GM18520 (cell line): Measurements from ENCODE around the gene OXNAD1.

ENCODE experiments used
- ATAC-seq: cut with Tn5 transposase; IDR thresholded peaks from one replicate; pipeline ENCODE4 v1.9.1; 2021; ENCODE audit not compliant: unreplicated experiment

OXNAD1 gene, protein sequence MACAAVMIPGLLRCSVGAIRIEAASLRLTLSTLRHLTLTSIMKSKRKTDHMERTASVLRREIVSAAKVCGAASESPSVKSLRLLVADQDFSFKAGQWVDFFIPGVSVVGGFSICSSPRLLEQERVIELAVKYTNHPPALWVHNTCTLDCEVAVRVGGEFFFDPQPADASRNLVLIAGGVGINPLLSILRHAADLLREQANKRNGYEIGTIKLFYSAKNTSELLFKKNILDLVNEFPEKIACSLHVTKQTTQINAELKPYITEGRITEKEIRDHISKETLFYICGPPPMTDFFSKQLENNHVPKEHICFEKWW

DNA sequence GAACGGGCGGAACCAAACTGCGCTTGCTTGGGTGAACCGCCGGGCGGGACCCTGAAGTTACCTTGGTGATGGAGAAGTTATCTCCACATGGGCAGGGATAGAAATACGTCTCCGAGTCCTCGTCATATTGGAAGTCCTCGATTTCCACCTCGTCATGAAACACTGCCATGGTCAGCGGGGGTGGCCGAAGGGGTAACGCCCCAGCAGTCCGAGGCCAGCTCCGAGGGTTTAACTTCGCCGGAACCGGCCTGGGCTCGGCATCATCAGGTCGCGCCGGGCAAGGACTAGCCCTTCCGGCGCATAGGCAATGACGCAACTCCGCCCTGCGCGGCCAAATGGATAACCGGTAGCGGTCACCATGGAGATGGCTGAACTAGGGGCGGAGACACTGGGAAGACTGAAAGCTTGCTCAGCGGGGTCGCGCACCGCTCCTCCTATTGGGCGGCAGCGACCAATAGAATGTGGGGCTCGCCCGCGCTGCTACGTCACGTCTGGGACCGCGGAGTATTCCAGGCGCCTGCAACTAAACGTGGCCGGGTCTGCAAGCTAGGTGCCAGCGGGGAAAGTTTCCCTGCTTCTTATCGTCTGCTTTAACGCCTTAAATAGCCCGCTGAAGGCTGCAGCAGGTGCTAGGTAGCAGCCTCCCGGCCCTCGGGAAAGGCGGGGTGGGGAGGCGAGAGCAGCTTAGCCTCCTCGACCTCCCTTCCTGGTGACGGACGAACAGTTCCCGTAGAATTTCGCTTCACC is at the start of gene OXNAD1, which contains the start of gene DPH3:
OXNAD1 (plus strand) TSS at position 505 of the 747 bp plus-strand sequence. CDS start 5,741 bp downstream, outside the sequence.
DPH3 (minus strand) TSS at position 236 of the 747 bp plus-strand sequence; CDS start at position 169, 67 bp downstream.
- peak; percentile 98 for ATAC-seq

DNA sequence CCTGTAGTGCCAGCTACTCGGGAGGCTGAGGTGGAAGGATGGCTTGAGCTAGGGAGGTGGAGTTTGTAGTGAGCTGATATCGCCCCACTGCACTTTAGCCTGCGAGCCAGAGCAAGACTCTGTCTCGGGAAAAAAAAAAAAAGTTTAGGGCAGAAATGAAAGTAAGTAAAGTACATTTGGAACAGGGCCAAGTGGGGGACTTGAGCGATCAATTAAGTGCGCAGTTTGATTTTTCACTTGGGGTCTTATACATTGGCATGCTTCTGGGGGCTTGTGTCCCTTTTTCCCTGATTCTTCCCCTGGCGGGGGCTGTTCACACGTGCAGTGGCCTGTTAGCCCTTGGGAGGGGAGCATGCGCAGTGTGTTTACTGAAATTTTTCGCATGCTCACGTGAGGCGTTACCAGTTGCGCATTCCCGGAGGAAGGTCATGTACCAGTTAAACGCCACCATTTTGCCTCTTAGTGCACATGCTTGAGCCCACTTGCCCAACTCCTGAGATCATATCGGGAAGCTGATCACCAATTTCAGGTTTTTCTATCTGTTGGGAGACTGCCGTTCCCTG is 48.6 kb upstream of the OXNAD1 start:
- ATAC-seq: no peak

DNA sequence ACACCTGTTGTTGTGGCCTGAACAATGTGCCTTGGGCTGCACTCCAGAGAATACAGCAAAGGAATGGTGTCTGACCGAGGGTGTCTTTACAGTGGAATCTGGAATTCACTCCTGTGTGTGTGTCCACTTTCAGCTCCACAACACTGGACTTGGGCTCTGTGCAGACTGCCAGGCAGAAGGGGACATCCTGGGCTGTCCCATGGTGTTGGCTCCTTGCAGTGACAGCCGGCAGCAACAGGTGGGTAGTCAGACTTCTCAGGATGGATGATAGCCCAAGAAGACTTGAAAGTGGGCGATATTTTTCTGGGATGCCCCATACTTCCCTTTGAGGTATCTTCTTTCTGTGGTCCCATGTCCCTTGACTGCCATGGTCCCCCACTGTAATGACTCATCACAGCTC is 45.2 kb upstream of the OXNAD1 start:
- no peak for ATAC-seq

DNA sequence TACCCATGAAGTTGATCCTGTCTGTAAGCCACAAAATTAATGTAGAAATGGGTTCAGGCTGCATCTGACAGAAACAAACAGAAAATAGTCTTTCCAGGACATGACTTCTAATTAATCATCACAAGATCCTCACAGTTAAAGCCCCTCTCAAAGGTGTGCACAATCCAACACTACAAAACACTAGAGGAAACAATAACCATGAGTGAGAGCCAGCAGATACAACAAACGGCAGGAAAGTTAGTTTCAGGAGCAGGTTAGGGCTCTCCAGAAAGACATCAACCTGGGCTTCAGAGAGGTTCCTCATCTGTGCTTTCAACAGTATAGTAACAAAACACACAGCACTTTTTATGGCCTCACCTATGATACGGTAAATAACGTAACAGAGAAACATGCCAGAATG is 43.0 kb upstream of the OXNAD1 start:
- no peak for ATAC-seq

DNA sequence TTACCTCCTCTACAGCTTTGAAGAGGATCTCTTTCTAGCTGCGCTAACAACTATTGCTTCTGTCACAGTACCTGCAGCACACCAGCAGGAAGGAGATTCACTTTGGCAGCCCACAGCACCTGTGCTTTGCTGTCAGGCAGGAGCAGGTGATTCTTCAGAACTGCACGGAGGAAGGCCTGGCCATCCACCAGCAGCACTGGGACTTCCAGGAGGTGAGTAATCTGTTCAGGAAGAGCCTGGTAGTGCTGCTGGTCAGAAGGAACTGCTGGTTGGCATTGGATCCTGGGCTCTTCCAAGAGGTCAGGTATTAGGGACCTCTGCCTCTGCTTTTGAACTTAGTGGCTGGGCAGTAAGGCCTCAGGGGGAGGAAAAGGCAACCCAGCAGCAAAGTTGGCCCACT is 42.5 kb upstream of the OXNAD1 start:
- ATAC-seq: no peak

DNA sequence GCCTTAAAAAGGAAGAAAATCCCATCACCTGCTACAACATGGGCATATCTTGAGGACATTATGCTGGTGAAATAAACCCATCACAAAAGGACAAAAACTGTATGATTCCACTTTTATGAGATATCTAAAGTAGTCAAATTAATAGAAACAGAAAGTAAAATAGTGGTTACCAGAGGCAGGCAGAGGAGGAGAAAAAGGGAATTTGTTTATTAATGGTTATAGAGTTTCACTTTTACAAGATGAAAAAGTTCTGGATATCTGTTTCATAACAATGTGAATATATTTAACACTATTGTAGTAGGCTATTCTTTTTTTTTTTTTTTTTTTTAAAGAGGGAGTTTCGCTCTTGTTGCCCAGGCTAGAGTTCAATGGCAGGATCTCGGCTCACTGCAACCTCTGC is 40.7 kb upstream of the OXNAD1 start:
- ATAC-seq: no peak

DNA sequence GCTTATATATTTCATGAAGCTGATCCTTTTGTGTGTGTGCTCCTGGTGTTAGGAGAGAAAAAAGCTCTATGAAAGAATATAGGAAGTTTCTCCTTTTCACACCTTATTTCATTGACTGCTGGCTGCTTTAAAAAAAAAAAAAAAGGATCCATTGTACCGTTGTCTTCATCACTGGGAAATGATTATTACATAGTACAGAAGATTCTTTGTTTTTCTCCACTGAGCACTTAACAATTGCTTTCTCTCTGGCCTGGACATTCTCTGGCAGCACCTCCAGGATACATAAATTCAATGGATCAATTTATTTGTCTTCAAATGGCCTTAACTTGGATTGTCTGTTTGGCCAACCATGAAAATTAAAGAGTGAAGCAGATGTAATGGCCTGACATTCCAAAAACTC is 37.4 kb upstream of the OXNAD1 start:
- ATAC-seq: no peak

DNA sequence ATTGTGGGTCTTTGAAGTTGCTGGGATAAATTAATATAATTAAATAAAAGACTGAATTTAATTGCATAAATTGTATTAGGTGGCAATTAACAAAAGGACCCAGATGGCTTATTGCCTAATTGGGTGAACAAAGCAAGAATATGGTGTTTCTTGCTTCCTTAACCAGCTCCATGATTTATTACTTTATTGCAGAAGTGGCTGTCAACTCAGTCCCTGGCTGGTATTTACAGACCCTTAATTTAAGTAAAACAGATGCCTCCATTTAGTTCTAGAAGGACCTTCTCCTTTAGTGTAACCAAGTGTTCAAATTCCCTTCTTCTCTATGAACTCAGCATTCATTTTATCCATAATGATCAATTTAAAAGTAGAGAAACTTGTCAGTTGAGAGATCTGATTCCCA is 35.3 kb upstream of the OXNAD1 start:
- ATAC-seq: no peak

DNA sequence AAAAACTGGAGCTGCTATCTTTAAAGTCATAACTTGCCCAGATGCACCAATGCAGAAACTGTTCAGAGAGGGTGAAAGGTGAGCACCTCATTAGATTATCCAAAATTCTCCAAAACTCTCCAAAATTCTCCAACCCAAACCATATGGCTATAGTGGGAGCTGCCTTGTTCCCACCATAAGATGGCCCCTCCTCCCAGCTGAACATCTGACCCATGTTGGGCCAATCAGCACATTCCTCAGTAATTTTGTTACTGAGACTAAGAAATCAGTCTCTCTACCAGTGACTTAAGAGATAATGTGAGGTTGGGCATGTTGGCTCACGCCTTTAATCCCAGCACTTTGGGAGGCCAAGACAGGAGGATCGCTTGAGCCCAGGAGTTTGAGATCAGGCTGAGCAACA is 33.0 kb upstream of the OXNAD1 start:
- ATAC-seq: no peak

DNA sequence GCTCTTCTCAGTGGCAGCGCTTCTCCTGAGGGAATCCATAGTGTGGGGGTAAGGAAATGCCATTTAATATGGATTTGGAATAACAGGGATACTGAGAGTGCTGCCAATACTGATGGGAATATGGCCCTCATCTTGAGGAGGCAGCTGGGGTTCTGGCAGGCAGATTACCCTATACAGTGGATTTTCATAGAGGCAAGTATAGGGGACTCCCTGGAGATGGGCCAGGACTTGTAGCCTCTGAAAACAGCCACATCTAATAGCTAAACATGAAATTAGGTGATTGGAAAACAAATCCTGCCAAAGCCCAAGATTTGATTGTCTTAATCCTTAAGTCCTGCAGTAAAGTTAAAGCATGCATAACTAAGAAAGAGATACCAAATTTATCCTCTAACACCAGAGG is 31.2 kb upstream of the OXNAD1 start:
- no peak for ATAC-seq

DNA sequence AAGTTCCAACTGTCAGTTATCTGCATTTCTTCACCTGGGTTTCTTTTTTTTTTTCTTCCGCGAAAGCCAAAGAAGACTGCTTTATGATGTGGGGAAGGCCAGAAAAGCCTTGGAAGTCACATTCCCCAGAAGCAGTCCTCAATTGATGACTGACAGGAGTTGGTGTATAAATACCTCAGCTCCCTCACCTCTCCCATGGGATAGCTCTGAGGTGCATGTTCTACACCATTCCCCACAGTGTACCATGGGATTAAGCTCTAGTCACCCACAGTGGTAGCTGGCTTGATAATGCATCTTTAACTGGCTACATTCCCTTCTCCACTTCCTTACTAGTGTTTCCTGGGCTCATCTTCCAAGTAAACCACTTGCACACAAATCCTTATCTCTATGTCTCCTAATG is 30.7 kb upstream of the OXNAD1 start:
- no peak for ATAC-seq

DNA sequence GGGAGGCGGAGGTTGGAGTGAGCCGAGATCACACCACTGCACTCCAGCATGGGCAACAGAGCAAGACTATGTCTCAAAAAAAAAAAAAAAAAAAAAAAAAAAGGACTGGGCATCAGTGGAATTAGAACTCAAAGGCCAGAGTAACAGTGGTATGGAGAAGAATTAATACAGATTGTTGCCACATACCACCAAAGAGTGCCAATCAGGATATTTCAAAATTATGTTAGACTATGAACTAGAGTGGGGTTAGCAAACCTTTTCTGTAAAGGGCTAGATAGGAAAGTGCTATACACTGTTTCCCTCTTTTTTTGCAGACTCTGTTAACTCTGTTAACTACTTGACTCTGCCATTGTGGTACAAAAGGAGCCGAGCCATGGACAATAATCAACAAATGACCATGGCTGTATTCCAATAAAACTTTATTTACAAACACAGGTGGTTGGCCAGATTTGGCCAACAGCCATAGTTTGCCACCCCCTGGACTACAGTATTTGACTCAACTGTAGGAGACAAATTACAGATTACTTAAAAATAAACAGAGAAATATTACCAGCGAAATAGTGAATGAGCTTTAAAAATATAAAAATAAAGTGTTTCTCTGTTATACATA is 28.9 kb upstream of the OXNAD1 start:
- no peak for ATAC-seq

DNA sequence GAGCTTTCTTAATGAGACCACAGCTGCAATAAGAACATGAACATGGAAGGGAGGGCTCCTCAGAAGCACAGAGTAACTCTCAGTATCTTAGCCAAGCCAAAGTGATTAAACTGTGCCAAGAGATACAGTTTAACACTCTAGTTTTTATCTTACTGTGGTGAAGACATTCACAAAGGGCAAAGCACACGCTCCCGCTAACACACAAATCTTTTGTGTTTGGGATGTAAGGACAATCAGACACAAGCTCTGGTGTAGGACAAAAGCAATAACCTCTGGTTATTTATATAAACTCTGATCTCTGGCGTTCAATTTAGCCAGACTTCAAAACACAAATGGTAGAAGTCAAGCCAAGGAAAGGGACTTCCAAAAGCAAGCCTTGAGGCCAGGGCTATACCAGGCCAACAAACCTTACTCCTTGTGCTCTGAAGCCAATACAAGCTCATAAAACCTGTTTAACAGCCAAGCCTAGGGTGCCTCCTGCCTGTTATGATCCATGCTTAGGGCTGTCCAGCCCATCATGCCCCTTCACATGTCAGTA is 28.1 kb upstream of the OXNAD1 start:
- ATAC-seq: no peak

DNA sequence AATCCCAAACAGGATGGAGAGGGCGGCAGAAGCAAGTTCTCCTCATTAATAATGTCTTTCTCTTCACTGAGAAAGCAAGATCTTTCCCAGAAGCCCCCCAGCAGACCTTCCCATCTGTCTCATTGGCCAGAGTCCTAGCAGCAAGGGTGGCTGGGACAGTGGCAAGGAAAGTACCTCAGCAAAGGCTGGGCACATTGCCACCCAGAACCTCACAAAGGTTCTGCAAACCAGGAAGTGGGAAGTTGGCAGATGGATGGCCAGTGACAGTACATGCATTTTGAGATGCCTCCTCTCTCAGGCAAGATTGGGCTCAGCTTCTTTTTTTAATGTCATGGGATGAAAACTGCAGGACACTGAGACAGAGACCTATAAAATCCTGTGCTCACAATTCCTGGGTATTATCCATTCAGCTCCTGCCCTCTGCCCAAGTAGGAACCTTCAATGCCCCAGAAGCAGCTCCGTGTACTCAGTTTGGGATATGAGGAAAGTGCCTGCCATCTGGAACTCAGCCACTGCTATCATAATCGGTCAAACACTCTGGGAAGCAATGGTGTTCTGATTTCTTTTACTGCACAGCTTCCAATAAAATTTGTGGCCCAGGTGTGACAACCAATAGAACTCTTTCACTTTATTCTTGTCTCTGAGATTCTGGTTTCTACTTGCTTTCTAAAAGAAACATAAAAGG is 25.8 kb upstream of the OXNAD1 start:
- ATAC-seq: no peak

DNA sequence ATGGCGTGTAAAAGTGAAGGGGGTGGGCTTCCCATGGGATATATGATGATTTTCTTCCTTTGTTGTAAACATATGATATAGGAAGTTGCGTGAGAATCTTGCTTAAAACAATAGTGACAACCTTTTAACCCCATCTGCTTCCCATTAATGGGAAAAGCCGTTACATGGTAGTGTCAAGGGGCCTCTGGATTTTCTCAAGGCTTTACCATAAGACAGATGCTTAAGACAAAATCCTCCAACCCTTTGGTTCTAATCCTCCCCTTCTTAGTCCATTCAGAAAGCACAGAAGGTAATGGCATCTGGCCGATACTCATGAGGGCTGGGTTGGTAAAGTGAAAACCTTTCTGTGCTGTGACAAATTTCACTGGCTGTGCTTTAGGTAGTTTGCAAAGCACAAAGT is 25.2 kb upstream of the OXNAD1 start:
- ATAC-seq: no peak

DNA sequence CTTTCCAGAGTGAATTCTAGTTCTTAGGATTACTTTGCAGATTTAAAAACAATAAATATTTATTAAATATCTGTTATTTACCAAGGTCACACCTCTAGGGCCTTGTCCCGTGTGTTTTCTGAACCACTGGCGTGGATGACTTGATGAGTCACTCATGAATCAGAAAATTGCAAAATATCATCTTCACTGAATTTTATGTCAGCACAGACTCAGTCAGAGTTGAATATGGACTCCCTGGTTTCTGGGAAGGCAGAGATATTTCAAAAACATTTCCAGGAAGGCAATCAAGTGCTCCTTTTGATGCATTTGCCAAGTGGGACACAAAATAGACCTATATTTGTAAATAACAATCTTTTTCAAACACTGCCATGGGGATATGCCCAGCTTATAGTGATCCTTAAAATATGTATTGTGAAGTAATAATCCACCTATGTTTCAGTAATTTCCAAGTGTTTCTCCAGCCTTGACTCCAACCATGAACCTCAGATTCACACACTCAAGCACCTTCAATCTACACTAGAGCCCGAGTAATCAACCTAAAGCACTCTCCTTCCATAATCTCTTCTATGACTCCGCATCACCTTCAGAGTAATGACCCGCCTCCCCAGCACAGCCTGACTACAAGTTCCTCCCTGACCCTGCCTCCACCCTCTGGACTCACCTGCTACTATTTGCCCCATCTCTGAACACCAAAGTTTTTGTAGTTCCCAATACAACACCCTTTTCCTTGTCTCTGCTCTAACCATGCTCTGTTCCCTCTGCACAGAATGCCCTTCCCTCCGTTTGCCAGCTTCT is 24.6 kb upstream of the OXNAD1 start:
- no peak for ATAC-seq

DNA sequence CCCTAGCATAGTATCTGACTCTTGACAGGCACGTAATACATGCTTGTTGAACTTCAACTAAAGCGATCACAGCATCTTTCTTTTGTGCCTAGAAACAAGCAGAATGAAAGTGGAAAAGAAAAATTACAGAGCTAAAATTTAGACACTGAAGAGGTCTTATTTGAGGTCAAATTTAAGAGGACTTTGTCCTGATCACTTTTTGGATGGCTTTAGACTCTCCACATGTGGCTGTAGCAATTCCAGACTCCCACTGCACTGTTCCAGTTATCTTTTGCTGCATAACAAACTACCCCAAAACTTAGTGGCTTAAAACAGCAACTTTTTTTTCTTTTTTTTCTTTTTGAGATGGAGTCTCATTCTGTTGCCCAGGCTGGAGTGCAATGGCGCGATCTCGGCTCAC is 23.8 kb upstream of the OXNAD1 start:
- ATAC-seq: no peak

DNA sequence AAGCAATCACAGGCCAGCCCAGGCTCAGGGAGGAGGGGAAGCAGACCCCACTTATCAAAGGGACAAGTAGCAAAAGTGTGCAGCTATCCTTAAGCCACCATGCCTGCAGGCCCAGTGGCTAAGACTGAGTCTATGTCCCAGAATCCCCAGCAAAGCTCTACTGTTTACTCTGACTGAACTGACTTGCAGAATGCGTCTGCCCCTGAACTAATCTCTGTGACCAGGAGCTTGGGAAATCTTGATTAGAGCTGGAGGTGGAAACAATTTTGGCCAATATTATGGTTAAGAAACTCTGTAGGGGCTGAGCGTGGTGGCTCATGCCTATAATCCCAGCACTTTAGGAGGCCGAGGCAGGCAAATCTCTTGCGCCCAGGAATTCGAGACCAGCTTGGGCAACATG is 22.8 kb upstream of the OXNAD1 start:
- no peak for ATAC-seq

DNA sequence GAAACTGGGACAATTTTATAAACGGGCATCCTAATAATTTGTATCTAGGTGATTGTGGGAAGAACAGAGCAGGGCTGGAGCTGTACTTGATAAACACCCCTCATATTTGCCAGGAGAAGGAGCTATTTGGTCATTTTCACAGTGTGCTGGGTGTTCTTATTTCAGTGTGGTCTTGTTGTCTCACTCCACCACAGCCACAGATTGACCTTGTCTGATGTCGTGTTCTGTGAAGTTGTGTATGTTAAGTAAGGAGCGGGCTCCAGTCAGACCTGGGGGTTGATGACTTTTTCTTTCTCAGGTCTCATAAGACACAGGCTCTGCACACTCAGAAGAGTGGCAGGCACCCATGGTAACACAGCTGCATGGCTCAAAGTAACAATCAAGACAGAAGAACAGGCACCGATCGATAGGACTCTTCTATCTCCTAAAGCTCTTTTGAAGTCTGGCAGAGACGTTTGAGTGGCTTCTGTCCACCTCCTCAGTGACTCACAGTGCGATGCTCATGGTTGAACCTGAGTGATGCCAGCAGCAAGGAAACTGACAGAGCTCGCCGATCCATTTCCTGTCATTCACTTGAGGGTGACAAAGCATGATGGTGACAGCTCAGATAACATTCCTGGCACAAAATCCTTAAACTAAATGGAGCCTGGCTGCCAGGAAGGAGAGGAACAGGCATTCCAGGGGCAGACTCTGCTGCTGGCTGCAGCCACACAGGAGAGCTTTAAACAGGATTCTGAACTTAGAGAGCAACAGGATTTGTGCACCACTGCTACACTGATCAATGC is 21.1 kb upstream of the OXNAD1 start:
- ATAC-seq: no peak
